SK-N-SH treated with all-trans-retinoic acid at 6 μM for 48 hours (cell line): ENCODE measurements around the gene PTPRH.
A peak's percentile ranks its signal among the peaks of the same experiment; 100 is the strongest.

Experiments used
- ATAC-seq: fragments of 200-7000 bp; cut with Tn5 transposase; 3 replicates; pipeline ENCODE4 v1.9.1; 2020; ENCODE audit warnings: mild to moderate bottlenecking, moderate library complexity
- BACH2 ChIP-seq: fragments of 250-450 bp; sonication (Bioruptor Pico); IDR thresholded peaks from 2 replicates; pipeline ENCODE4 v1.9.0; 2021; ENCODE audit warnings: mild to moderate bottlenecking, borderline replicate concordance
- ESRRG ChIP-seq: fragments of 250-450 bp; sonication (Bioruptor Pico); IDR thresholded peaks from 2 replicates; pipeline ENCODE4 v1.6.1; 2021; ENCODE audit warnings: mild to moderate bottlenecking
- GLIS3 ChIP-seq: fragments of 250-450 bp; sonication (Bioruptor Pico); IDR thresholded peaks from 2 replicates; pipeline ENCODE4 v1.5.0; 2020; ENCODE audit warnings: mild to moderate bottlenecking, moderate library complexity
- ISL1 ChIP-seq: fragments of 250-450 bp; sonication (Bioruptor Pico); IDR thresholded peaks from 2 replicates; pipeline ENCODE4 v2.1.2; 2022; ENCODE audit warnings: mild to moderate bottlenecking, moderate library complexity
- OSR1 ChIP-seq: fragments of 250-450 bp; sonication (Bioruptor Pico); IDR thresholded peaks from 2 replicates; pipeline ENCODE4 v1.8.0; 2022; ENCODE audit warnings: moderate library complexity, mild to moderate bottlenecking, inconsistent platforms
- PPARA ChIP-seq: fragments of 250-450 bp; sonication (Bioruptor Pico); IDR thresholded peaks from 2 replicates; pipeline ENCODE4 v1.5.0; 2020; ENCODE audit warnings: mild to moderate bottlenecking, borderline replicate concordance
- RARB ChIP-seq: fragments of 250-450 bp; sonication (Bioruptor Pico); IDR thresholded peaks from 2 replicates; pipeline ENCODE4 v1.8.0; 2021; ENCODE audit warnings: mild to moderate bottlenecking, moderate library complexity
- TCF4 ChIP-seq: fragments of 250-450 bp; sonication (Bioruptor Pico); IDR thresholded peaks from 2 replicates; pipeline ENCODE4 v1.8.0; 2021; ENCODE audit warnings: mild to moderate bottlenecking, moderate library complexity, borderline replicate concordance
- TOX ChIP-seq: fragments of 250-450 bp; sonication (Bioruptor Pico); IDR thresholded peaks from 2 replicates; pipeline ENCODE4 v1.8.0; 2021; ENCODE audit warnings: mild to moderate bottlenecking, moderate library complexity, borderline replicate concordance
- ZFP3 ChIP-seq: fragments of 250-450 bp; sonication (Bioruptor Pico); IDR thresholded peaks from 2 replicates; pipeline ENCODE4 v1.5.0; 2020; ENCODE audit warnings: mild to moderate bottlenecking, moderate library complexity
- ZNF565 ChIP-seq: fragments of 450-650 bp; formaldehyde crosslinking; conservative IDR thresholded peaks from 2 replicates; pipeline ENCODE4 v1.5.0; 2020; ENCODE audit warnings: low read depth, mild to moderate bottlenecking, moderate library complexity
- ZNF70 ChIP-seq: fragments of 450-650 bp; formaldehyde crosslinking; IDR thresholded peaks from 2 replicates; pipeline ENCODE4 v1.5.0; 2020; ENCODE audit warnings: mild to moderate bottlenecking, moderate library complexity
- ZNF8 ChIP-seq: fragments of 450-650 bp; formaldehyde crosslinking; IDR thresholded peaks from 2 replicates; pipeline ENCODE4 v1.5.0; 2020; ENCODE audit warnings: mild to moderate bottlenecking, moderate library complexity
- TF ChIP-seq, protein P1 (sequence below): fragments of 250-450 bp; sonication (Bioruptor Pico); IDR thresholded peaks from 2 replicates; pipeline ENCODE4 v1.5.0; 2020; ENCODE audit warnings: mild to moderate bottlenecking, moderate library complexity
- TF ChIP-seq, protein P2 (sequence below): fragments of 250-450 bp; sonication (Bioruptor Pico); IDR thresholded peaks from 2 replicates; pipeline ENCODE4 v1.5.1; 2020; ENCODE audit warnings: low read depth, mild to moderate bottlenecking, moderate library complexity
- TF ChIP-seq, protein P3 (sequence below): fragments of 250-450 bp; sonication (Bioruptor Pico); IDR thresholded peaks from 2 replicates; pipeline ENCODE4 v1.8.0; 2020; ENCODE audit warnings: mild to moderate bottlenecking, moderate library complexity, borderline replicate concordance
- TF ChIP-seq, protein P4 (sequence below): fragments of 250-450 bp; sonication (Bioruptor Pico); IDR thresholded peaks from 2 replicates; pipeline ENCODE4 v1.5.1; 2021; ENCODE audit warnings: mild to moderate bottlenecking, moderate library complexity
- TF ChIP-seq, protein P5 (sequence below): fragments of 250-450 bp; sonication (Bioruptor Pico); IDR thresholded peaks from 2 replicates; pipeline ENCODE4 v1.8.0; 2021; ENCODE audit warnings: low read depth, mild to moderate bottlenecking, moderate library complexity, borderline replicate concordance

The PTPRH gene

DNA sequence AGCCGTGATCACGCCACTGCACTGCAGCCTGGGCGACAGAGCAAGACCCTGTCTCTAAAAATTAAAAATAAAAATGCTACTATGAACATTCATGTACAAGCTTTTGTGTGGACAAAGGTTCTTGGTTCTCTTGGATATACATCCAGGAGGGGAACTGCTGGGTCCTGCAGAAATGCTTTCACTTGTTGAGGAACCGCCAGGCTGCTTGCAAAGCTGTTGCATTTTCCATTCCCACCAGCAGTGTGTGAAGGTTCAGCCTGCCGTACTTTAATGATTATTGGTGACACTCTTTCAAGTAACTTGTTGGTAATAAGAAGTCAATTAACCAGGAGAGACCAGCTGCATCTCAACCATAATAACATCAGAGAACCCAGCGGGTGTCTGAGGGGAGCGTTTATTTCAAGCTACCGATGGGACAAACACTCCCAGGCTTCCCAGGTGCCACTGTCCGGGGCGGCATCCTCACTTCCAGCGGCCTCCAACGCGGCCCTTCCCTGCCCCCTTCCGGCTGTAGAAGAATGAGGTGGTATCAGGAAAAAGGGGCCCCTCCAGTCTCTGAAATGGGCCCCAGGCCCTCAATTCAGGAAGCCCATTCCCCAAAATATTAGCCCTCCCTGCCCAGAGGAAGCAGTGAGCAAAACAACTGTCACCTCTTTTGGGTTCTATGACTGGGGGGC, 76.7 kb downstream of the PTPRH start:
- TF ChIP-seq ZNF565 (CRISPR knock-in tag): no peak
- no peak for TF ChIP-seq RARB (CRISPR knock-in tag)
- TF ChIP-seq ZNF8 (CRISPR knock-in tag): no peak
- ATAC-seq: peak; percentile 71

DNA sequence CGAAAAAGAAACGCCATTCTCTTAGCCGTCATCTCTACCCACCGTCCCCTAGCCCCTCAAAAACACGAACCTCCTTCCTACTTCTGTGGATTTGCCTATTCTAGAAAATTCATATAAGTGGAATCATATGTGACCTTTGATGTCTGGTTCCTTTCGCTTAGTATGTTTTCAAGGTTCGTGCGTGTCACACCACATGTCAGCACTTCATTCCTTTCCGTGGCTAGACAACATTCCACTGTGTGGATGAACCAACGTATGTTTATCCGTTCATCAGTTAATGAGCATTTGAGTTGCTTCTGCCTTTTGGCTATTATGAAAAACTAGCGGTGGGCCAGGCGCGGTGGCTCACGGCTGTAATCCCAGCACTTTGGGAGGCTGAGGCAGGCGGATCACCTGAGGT, 77.9 kb downstream of the PTPRH start:
- ATAC-seq: no peak
- TF ChIP-seq, protein P1, sequence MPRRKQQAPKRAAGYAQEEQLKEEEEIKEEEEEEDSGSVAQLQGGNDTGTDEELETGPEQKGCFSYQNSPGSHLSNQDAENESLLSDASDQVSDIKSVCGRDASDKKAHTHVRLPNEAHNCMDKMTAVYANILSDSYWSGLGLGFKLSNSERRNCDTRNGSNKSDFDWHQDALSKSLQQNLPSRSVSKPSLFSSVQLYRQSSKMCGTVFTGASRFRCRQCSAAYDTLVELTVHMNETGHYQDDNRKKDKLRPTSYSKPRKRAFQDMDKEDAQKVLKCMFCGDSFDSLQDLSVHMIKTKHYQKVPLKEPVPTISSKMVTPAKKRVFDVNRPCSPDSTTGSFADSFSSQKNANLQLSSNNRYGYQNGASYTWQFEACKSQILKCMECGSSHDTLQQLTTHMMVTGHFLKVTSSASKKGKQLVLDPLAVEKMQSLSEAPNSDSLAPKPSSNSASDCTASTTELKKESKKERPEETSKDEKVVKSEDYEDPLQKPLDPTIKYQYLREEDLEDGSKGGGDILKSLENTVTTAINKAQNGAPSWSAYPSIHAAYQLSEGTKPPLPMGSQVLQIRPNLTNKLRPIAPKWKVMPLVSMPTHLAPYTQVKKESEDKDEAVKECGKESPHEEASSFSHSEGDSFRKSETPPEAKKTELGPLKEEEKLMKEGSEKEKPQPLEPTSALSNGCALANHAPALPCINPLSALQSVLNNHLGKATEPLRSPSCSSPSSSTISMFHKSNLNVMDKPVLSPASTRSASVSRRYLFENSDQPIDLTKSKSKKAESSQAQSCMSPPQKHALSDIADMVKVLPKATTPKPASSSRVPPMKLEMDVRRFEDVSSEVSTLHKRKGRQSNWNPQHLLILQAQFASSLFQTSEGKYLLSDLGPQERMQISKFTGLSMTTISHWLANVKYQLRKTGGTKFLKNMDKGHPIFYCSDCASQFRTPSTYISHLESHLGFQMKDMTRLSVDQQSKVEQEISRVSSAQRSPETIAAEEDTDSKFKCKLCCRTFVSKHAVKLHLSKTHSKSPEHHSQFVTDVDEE (CRISPR knock-in tag): no peak
- TF ChIP-seq, protein P2, sequence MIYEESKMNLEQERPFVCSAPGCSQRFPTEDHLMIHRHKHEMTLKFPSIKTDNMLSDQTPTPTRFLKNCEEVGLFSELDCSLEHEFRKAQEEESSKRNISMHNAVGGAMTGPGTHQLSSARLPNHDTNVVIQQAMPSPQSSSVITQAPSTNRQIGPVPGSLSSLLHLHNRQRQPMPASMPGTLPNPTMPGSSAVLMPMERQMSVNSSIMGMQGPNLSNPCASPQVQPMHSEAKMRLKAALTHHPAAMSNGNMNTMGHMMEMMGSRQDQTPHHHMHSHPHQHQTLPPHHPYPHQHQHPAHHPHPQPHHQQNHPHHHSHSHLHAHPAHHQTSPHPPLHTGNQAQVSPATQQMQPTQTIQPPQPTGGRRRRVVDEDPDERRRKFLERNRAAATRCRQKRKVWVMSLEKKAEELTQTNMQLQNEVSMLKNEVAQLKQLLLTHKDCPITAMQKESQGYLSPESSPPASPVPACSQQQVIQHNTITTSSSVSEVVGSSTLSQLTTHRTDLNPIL (CRISPR knock-in tag): no peak
- TF ChIP-seq GLIS3 (CRISPR knock-in tag) (no peak), RARB (CRISPR knock-in tag) (no peak), OSR1 (no peak), ESRRG (CRISPR knock-in tag) (no peak), TCF4 (no peak), ZFP3 (no peak), TOX (CRISPR knock-in tag) (no peak), ISL1 (CRISPR knock-in tag) (no peak), BACH2 (CRISPR knock-in tag) (no peak), ZNF70 (CRISPR knock-in tag) (no peak), PPARA (no peak), ZNF565 (CRISPR knock-in tag) (no peak)
- TF ChIP-seq, protein P3, sequence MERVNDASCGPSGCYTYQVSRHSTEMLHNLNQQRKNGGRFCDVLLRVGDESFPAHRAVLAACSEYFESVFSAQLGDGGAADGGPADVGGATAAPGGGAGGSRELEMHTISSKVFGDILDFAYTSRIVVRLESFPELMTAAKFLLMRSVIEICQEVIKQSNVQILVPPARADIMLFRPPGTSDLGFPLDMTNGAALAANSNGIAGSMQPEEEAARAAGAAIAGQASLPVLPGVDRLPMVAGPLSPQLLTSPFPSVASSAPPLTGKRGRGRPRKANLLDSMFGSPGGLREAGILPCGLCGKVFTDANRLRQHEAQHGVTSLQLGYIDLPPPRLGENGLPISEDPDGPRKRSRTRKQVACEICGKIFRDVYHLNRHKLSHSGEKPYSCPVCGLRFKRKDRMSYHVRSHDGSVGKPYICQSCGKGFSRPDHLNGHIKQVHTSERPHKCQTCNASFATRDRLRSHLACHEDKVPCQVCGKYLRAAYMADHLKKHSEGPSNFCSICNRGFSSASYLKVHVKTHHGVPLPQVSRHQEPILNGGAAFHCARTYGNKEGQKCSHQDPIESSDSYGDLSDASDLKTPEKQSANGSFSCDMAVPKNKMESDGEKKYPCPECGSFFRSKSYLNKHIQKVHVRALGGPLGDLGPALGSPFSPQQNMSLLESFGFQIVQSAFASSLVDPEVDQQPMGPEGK (CRISPR knock-in tag): no peak
- TF ChIP-seq, protein P4, sequence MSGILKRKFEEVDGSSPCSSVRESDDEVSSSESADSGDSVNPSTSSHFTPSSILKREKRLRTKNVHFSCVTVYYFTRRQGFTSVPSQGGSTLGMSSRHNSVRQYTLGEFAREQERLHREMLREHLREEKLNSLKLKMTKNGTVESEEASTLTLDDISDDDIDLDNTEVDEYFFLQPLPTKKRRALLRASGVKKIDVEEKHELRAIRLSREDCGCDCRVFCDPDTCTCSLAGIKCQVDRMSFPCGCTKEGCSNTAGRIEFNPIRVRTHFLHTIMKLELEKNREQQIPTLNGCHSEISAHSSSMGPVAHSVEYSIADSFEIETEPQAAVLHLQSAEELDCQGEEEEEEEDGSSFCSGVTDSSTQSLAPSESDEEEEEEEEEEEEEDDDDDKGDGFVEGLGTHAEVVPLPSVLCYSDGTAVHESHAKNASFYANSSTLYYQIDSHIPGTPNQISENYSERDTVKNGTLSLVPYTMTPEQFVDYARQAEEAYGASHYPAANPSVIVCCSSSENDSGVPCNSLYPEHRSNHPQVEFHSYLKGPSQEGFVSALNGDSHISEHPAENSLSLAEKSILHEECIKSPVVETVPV (CRISPR knock-in tag): no peak
- TF ChIP-seq, protein P5, sequence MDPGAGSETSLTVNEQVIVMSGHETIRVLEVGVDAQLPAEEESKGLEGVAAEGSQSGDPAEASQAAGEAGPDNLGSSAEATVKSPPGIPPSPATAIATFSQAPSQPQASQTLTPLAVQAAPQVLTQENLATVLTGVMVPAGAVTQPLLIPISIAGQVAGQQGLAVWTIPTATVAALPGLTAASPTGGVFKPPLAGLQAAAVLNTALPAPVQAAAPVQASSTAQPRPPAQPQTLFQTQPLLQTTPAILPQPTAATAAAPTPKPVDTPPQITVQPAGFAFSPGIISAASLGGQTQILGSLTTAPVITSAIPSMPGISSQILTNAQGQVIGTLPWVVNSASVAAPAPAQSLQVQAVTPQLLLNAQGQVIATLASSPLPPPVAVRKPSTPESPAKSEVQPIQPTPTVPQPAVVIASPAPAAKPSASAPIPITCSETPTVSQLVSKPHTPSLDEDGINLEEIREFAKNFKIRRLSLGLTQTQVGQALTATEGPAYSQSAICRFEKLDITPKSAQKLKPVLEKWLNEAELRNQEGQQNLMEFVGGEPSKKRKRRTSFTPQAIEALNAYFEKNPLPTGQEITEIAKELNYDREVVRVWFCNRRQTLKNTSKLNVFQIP (CRISPR knock-in tag): no peak
